Mesenteric fat pad (tissue), 1 donor: ENCODE measurements around the gene PPFIA4. TPM values are rescaled to one million over a fixed set of nuclear protein-coding genes. Genes with fewer than 3 reads are reported as not detected.

Source experiments
- DNase-seq: peaks from one replicate; pipeline ENCODE4 v3.0.0-alpha.2; 2020; ENCODE audit warnings: low spot score
- total RNA-seq: library from RNA; stranded (reverse); fragmentation: NEBNext Ultra II Directional; extraction: Animal tissue kit (Norgen Biotek cat#: 25700); gene quantifications from one replicate; pipeline ENCODE4 v1.2.1, GENCODE V29; 2021
- donor health status: DM: yes; HTN: yes; CAD: no.

Gene PPFIA4
- total RNA-seq, 1 donor from 2014 or later: 0.55 TPM

DNA sequence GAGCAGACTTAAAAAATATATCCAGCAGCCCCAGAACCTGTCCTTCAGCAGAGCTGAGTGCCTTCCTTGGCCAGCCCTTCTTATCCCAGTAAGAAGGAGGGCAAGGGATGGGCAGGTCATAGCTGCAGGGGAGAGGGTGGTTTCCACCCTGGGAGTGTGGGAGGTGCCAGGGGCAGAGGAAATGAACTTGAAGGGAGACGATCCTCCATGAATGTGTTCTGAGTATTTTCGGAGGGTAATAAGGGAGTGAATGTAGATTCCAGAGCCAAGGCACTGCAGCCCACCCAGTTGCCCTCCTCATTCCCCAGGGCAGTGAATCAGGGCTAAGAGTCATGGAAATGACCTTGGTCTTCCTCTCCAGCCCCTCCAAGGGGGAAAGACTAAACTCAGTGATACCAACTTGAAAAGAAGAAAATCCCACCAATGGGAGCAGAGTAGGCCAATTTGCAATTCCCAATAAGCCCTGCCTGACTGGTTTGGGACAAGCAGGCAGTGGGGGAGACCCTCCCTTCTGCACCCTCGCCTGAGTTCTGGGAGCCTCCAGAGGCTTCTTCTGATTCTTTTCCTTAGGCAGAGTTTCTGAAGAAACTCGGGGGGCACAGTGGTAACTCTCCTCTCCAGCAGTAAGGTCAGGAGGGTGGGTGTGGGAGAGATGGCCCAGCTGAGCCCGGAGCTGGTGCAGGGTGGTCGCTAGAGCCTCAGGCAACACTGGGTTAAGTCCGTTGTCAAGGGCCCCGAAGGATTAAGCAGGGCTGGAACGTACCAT, 55.4 kb downstream of the PPFIA4 start:
- DNase-seq: peak; percentile 47

DNA sequence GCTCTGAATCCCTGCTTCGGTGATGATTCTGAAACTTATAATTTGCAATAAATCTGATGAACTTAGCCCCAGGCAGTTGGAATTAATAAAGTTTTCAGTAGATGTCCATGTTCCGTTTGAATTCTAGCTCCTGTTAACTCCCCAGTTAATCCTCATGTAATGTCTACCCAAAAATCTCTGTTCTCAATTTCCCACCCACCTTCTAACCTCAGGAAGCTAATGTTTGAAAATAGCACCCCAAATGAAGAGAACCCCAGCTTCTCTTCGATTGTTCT, 55.9 kb downstream of the PPFIA4 start:
- DNase-seq: no peak

DNA sequence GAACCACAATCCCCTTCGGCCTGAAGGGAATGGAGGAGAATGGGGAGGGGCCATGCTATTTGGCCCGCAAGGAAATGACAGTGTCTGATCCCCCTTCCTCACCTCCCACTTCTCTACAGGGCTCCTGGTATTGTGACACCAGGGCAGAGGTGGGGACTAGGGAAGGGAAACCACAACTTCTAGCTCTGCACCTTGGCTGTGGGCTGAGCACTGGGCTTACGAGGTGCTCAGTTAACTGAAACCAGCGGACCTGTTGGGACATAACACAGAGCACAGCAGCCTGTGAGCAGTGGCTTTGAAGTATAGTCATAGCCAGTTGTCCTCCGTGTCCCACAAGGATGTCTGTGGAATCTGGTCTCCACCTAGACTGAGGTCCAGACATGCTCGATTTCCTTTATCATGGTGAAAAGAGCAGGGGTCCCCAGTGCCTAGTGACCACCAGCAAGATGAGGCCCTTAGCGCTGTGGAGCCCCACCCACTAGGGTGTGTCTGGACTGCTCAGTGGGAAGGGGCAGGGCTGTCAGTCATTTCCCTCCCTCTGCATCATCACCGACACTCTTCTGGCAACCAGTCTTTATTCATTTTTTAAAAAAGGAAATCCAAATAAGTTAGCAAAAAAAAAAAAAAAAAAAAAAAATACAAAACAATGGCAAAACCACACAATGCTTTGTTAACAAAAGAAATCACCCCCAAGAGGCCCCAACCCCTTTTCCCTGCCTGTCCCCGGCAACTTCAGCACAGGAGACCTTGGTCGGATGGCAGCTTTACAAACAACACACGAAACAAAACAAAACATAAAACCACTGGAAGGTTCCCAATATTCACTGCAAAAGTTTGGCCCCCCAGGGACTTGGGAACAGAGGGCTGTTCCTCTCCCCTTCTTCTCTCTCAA, 56.5 kb downstream of the PPFIA4 start:
- DNase-seq: peak; percentile 57

DNA sequence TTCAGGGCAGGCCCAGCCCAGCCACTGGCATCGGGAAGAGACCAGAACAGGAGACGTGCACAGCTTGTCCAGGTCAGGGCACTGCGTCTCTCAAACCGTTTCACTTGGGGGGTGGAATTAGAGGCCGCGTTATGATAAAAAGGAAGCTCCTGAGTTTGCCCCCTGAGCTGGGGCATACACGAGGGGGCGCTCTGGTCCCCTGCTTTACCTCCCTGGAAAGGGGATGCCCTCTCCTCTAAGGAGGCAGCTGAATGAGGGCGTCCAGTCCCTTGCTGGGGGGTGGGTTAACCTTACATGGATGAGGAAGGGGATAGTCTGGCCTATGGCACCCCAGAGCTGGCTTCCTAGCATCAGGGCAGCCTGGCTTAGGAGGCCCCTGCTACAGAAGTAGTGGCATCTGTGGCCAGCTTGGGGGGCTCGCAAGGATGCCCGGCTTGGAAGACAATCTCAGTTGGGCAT, 57.2 kb downstream of the PPFIA4 start:
- peak; percentile 72 for DNase-seq

DNA sequence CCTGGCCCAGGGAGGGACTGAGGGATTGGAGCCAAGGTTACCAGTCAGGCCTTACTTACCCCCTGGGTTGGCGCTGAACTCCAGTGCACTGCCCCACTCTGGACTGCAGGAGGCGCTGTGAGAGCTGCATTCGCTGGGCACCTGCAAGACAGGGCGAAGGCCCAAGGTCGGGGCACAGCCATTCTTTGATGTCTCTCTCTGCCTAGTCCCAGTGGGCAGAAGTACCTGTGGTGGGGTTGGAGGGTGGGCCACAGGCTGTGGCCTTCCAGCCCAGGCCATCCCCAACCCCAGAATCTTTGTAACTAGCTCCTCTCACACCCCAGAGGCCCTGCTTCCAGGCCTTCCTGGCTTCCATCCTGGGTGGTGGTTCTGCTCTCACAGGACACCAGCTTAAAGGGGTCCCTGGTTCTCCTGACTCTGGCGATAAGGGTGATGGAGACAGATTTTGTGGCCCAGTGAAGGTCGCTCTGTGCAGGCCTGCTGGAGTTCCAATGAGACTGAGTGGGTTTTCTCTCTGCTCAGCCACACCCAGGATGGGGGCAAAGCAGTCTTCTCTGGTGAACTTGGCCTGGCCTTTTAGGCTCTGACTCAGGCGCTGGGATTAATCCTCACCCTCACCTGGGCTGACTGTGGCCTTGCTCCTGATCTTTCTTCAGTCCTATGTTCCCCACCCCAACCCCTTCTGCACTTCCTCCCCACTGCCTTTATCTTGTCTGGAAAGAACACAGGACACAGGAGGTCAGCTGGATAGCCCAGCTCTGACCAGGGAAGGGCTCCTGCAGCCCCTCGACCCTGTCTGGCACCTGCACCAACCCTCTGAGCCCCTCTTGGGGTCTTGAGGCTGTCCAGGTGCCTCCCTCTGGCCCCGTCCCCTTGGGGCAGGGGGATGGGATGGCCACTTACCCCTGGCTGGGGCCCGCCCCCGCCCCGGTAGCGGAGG, 58.6 kb downstream of the PPFIA4 start:
- DNase-seq: no peak

DNA sequence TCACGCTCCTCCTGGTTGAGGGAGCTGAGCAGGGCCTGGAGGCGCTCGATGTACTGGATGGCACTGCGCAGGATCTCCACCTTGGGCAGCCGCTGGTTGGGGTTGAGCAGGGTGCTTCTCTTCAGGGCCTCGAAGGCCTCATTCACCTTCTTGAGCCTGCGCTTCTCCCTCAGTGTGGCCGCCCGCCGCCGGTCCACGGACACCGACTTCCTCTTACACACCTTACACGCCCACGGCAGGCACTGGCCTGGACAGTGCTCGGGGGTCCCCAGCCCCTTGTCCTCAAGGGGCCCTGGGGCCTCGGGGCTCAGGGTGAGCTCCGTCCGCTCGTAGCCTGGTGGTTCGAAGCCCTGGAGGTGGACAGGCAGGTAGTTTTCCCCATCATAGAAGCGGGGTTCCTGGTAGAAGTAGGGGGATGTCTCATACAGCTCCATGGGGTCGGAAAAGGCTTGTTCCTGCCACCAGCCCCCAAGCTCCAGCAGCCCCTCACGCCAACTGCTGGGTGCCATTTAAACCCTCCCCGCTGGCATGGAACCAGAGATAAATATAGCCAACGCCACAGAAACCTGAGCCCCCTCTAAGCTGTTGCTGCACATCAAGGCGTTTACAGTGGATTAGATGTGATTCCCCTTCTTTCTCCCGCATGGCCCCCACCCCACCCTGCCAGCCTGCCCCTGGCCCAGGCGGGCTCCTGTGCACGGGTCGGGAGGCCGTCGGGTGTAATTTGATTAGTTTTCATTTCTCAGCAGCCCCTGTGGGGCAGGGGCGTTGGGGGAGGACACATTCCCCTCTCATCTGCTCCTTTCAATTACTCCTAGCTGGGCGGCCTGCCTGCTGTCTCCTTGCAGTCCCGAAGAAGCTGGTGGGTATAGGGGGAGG, 59.5 kb downstream of the PPFIA4 start, which contains the start of gene MYOG:
Gene MYOG, minus strand, starts transcription at position 485 of the 879 bp plus-strand sequence. Its CDS starts 51 bp downstream, at position 434.
- DNase-seq: no peak

DNA sequence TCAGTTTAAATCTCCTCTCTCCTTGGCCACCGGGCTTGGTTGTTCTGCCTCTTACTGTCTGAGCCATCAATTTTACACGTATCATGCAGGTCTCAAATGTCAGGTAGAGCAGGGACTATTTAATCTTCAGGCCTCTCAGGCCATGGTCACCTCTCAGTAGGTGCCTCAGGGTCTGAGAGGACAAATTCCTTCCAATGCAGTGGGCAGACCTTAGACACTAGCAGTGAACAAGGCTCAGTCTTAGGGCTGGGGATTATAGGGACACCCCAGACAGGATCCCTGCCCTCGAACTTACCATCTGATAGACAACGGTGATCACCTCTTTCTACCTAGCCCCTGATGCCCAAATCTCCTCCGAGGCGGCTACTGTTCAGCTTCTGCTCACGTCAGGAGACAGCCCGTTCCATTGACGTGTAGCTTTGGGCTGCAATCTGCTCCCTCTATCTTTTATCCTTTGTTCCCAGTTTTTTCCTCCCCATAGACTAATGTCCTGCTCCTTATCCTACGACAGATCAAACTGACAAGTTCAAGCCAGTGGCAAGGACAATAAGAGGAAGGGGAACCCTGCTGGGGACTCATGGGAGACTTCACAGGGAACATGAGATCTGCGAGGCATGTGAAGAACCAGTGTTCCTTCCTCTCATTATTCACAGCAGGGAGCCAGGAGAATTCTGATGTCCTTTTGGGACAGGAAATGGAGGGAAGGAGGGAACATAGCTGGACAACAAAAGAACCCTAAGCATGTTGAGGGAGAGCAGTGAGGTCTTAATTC, 60.9 kb downstream of the PPFIA4 start:
- DNase-seq: no peak

DNA sequence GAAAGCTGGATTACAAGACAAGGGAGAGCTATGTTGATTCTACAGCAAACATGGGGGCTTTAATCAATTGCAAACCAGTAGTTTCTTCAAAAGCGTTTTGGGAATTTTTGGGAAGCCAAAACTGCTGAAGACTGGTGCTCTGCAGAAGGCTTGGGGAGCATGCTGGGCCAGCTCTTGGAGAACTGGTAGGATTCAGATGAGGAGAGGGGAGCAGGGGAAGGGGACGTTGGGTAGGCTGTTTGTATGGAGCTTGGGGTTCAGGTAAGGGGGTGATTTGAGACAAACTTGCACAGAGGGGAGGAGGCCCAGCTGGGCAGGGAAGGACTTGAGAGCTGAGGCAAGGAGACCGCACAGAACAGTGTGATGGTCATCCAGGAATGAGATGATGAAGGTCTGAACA, 62.1 kb downstream of the PPFIA4 start:
- no peak for DNase-seq

DNA sequence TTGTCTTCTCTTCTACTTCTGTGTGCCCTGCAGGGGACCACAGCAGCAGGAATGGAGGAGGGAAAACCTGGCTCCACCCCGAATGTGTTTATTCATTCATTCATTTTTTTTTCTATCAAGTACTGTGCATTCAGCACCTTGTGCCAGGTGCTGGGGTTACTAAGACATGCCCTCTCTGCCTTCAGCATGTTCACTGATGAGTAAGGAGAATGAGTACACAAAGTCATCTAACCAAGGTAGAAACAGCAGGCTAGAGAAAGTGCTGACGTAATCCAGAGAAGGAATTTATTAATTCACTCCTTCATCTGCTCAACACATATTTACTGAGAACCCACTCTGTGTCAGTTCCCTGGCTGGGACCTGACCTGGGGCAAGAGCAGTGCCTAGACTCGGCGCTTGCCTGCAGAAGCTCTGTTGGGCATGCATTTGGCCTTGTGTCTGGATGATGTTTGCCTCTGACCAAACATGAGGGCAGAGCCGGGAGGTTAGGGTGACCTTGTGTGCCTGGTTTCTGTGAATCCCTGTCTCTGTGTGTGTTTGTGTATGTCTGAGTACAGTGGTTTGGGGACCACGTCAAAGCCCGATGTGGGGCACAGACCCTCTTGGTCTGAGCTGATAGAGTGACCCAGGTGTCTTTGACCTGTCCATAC, 62.8 kb downstream of the PPFIA4 start:
- DNase-seq: no peak

DNA sequence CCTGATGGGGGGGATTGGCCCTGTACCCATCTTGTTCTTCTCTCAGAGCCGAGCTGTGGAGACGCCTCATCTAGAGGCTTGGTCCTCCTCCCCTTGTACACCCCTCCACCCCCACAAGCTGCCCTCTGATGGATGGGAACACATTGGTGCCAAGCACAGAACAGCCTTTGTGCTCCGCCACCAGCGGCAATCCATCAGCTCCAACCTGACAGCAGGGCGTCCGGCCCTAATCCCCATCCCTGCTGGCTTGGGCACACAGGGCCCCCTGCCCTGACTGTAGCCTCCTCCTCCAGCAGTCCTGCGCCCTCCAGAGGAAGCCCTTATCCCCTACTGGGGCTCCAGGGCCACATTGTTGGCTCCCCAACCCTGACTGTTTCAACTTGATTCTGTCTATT, 63.4 kb downstream of the PPFIA4 start:
- DNase-seq: no peak

DNA sequence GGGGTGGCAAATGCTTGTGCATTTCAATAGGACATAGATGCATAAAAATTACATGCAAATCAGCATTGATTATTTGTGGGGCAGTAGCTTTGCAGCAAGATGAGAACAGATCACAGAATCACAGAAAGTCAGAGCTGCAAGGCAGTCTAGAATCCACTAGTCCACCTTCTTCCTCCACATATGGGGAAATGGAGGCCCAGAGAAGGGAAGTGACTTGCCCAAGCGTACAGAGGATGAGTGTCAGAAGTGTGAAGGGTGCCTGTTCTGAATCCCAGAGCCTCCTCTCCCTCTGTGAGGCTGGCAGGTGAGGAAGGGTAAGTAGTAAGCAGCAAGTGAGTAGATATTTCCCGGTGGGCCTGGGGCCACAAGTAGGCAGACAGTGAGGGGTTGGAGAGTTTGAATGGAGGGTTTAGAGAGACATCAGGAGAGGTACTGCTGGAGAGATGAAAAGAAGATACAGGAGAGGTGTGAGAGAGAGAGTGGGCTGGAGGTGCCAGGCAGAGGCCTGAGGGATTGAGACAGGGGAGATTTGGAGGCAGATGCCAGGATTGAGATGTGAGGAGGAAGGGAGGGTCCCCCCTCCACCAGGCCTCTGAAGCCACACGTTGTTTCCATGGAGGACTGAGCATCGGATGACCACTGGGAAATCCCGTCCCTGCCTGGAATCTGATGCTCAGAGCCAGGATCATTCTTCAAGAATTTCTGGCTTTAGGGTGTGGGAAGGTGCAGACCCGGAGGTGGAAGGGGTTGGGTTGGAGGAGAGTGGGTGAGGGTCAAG, 64.3 kb downstream of the PPFIA4 start:
- DNase-seq: no peak

DNA sequence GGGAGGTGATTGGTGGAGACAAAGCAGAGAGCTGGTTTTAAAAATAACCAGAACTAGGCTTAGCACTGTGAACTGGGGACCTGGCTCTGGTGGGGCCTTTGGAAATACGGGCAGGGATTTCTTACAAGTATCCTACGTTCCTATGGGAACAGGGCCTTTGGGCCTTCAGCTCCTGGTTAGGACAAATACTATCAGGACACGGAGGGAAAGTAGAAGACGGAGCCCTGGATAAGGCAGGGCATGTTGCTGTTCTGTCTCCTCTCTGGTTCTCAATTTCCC, 64.8 kb downstream of the PPFIA4 start:
- DNase-seq: no peak

DNA sequence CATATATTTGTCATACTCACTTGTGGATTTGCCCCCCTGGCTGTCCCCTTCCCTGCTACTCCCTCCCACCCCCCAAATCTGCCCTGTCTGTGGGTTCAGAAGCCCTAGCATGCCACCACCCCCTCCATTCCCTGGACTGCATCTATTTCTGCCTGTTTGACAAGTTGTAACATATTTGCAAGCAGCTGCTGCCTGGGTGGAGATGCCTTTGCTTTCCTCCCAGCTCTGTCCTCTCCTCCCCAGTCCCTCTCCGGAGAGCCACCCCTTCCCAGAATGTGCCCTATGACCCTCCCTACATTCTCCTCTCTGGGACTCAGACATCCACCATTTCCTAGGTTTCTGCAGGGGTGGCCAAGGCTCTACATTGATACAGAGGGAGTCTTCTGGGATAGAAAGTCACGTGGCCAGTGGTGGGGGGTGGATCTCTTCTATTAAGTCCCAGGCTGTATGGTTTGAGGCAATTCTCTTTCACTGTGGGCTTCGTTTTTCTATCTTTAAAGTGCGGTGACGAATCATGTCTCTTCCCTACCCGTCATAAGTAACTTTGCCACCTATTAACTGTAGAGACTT, 65.6 kb downstream of the PPFIA4 start:
- DNase-seq: no peak

DNA sequence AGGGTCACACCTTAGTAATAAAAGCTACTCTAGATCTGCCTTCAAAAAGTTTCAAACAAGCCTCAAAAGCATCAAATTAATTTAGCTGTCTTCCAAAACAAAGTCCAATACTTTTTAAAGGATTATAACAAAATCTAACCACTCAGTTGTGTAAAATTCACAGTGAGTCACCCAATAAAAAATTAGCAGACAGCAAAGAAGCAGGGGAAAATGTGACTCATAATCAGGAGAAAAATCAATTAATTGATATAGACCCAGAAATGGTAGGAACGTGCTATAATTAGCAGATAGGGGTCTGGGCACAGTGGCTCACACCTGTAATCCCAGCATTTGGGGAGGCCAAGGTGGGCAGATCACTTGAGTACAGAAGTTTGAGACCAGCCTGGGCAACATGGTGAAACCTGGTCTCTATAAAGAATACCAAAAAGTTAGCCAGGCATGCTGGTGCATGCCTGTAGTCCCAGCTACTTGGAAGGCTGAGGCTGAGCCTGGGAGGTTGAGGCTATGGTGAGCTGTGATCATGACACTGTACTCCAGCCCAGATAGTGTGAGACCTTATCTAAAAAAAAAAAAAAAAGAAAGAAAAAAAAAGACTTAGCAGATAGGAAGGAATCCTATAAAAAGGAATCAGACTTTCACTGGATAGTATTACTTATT, 67.6 kb downstream of the PPFIA4 start:
- DNase-seq: no peak

DNA sequence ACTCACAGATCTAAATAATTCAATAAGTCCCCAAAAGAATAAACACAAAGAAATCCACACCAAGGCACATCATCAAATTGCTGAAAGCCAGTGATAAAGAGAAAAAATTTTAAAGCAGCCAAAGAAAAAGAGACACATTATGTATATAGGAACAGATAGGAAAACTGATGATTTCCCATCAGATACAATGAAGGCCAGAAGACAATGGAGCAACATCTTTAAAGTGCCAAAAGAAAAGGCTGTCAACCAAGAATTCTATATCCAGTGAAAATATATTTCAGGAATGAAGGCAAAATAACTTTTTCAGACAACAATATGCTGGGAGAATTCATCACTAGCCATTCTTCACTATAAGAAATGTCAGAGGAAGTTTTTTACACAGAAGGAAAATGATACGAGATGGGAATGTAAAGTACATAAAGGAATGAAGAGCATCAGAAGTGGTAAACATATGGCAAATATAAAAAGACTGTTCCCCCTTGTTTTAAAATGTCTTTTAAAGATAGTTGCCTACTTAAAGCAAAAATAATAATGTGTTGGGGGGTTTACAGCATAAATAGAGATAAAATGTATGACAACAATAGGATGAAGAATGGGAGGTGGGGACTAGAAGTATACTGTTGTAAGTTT, 68.9 kb downstream of the PPFIA4 start:
- no peak for DNase-seq

DNA sequence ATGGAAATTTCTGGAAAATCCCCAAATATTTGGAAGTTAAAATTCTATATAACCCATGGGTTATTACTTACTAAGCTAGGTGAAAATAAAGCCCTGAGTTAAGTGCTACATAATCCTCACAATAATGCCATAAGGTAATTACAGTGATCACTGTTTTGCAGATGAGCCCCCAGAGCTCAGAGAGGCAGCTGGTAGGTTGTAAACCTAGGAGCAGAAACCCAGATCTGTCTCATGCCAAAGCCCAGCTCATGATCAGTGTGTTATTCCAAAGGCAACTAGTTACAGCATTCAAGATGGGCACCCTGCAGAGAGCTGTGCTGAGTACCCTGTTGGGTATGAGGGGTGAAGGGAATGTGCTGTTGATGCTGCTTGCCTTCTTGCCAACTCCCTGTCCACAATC, 70.3 kb downstream of the PPFIA4 start:
- no peak for DNase-seq

DNA sequence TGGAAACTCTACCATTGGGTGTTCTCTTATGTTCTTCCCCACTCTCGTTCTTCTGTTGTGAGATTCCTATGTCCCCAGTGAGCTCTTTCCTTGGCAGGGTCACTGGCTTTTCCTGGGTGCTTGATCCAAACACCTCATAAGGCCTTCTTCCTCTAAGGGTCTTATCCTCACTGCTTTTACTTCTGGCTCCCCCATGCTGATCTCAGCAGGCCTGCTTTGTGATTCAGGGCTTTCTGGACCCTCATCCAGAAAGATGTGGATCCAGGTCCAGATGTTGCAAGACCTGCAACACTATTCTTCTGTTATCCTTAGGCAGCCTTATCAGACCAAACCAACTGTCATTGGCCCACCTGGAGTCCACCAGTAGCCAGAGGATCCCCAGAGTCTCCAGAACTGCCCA, 70.7 kb downstream of the PPFIA4 start:
- no peak for DNase-seq
